HTR-8/SVneo (cell line): ENCODE data around the gene PAWR.
A peak's percentile ranks its signal among the peaks of the same experiment; 100 is the strongest.

Experiments used
- DNase-seq: peaks from one replicate; pipeline ENCODE4 v3.0.0; 2011; ENCODE audit warnings: low spot score, mixed read lengths; ENCODE audit not compliant: insufficient read length
- FAIRE-seq: peaks from 2 replicates; lab custom pipeline; 2011; peaks lifted over from hg19 to GRCh38; lab: Jason Lieb, UNC

PAWR gene, protein sequence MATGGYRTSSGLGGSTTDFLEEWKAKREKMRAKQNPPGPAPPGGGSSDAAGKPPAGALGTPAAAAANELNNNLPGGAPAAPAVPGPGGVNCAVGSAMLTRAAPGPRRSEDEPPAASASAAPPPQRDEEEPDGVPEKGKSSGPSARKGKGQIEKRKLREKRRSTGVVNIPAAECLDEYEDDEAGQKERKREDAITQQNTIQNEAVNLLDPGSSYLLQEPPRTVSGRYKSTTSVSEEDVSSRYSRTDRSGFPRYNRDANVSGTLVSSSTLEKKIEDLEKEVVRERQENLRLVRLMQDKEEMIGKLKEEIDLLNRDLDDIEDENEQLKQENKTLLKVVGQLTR

DNA sequence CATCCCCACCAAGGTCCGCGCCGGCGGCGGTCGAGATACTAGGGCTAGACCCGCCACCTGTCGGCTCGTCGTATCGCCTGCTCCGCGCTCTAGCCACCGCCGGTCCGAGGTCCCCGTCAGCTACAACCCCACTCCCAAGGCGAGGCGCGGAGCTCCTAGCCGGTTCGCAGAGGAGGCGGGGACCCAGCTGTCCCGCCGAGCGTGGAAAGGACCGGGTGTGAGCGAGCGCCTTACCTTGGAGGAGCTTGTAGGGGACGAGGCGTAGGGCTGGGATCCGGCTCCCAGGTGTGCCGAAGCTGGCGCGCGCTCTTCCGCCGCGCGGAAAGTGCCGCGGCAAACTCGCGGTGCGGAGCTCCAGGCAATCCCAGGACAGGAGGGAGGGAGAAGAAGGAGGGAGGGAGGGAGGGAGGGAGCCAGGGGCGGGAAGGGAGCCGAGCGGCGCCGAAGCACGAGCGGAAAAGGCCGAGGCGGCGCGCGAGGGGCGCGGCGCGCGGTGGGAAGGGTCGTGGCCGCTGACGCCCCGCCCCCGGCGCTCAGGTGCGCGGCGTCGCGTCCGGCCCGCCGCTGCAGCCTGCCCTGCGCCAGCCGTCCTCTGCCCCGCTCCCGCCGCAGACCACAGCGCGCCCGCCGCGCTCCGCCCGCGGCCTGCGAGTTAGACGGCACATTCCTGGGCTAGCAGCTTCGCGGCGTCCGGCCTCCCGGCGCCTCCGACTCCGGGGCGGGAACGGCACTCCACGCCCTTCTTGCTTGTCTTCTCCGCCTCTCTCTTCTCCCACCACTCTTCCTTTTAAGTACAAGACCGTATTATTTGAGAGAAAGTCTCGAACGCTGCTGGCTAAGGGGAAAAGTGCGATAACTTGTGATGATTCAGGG lies at the start of gene PAWR:
TSS of gene PAWR (minus strand) at position 327 of the 873 bp plus-strand sequence. CDS start 720 bp downstream, outside the sequence.
- FAIRE-seq (peak; percentile 83), DNase-seq (peak; percentile 65)

- DNase-seq (peak; percentile 44), FAIRE-seq (no peak)
These were observed 47.3 kb upstream of the PAWR start for GRCh38 chr12:79737875-79738718.

DNA sequence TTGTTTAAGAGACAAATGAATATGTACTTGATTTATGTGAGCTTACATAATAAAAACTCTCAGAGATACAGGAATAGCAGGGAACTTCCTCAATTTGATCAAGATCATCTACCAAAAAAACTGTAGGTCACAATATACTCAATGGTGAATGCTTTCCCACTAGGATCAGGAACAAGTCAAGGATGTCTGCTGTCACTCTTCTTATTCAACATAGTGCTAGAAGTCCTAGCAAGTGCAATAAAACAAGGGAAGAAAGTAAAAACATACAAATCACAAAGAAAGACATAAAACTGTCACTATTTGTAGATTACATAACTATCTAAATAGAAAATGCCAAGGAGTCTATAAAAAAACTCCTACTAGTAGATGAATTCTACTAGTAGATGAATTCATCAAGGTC lies 41.9 kb upstream of the PAWR start:
- DNase-seq (no peak), FAIRE-seq (no peak)

- DNase-seq (peak; percentile 64), FAIRE-seq (peak; percentile 67)
These were observed 35.2 kb upstream of the PAWR start for GRCh38 chr12:79725987-79726386.

DNA sequence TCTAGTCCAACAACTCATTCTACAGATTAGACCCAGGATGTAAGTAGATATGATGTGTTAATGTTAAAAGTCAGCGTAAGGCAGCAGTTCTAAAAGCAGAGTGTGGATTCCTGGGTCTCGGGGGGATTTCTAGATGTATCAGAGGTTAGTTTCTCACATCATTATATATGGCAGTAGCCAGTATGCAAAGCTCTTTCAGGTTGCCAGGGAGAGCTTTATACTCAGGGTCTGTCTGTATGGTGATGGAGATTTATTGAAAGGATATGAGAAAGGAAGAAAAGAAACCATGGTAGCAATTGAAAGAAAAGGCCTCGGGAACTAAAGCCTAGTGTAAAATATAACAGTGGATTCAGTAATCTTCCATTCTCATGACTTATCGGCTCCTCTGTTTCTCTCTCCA lies 26.2 kb upstream of the PAWR start:
- DNase-seq (no peak), FAIRE-seq (no peak)

- no peak for FAIRE-seq
These were observed 24.5 kb upstream of the PAWR start for GRCh38 chr12:79715308-79715707.

DNA sequence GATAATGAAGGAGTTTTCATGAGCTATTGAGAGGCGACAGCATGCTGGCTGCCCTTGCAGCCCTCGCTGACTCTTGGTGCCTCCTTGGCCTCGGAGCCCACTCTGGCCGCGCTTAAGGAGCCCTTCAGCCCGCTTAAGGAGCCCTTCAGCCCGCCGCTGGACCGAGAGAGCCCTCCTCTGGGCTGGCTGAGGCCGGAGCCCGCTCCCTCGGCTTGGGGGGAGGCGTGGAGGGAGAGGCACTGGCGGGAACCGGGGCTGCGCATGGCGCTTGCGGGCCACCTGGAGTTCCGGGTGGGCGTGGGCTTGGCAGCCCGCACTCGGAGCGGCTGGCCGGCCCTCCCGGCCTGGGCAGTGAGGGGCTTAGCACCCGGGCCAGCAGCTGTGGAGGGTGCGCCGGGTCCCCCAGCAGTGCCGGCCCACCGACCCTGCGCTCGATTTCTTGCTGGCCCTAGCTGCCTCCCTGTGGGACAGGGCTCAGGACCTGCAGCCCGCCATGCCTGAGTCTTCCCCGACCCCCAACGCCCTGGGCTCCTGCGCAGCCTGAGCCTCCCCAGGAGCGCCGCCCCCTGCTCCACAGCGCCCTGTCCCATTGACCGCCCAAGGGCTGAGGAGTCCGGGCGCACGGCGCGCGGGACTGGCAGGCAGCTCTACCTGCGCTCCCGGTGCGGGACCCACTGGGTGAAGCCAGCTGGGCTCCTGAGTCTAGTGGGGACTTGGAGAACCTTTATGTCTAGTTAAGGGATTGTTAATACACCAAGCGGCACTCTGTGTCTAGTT lies 20.1 kb upstream of the PAWR start:
- DNase-seq (no peak), FAIRE-seq (no peak)

More at GRCh38 chr12:79715308-79715707, 24.5 kb upstream of the PAWR start:
- DNase-seq, result no peak

GRCh38 chr12:79707830-79708229 lies 17.1 kb upstream of the PAWR start:
- DNase-seq, result no peak

DNA sequence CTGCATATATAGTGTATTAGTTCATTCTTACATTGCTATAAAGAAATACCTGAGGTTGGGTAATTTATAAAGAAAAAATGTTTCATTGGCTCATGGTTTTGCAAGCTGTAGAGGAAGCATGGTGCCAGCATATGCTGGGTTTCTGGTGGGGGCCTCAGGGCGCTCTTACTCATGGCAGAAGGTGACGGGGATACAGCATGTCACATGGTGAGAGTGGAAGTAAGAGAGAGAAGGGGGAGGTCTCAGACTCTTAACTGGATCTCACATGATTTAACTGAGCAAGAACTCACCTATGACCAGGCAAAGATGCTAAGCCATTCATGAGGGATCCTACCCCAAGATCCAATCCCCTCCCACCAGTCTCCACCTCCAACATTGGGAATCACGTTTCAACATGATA lies 15.9 kb upstream of the PAWR start:
- no peak for DNase-seq
- FAIRE-seq, result no peak

More at GRCh38 chr12:79707830-79708229, 17.1 kb upstream of the PAWR start:
- no peak for FAIRE-seq

GRCh38 chr12:79706156-79706555 lies 15.4 kb upstream of the PAWR start:
- DNase-seq (no peak), FAIRE-seq (no peak)

DNA sequence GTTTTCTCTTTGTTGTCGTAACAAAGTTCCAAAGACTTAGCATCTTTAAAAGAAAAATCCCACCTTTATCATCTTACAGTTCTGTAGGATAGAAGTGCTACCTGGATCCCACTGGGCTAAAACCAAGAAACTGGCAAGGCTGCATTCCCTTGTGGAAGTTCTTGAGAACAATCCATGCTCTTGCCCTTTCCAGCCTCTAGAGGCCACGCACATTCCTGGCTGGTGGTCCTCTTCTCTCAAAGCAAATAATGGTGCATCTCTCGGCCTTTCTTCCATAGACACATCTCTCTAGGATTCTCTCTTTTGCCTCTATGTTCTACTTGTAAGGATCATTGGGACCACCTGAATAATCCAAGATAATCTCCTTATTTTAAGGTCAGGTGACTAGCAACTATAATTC lies 8.2 kb upstream of the PAWR start:
- FAIRE-seq, result no peak
- DNase-seq, result no peak

- FAIRE-seq, result no peak
These were observed 5.7 kb upstream of the PAWR start for GRCh38 chr12:79696416-79696815.

GRCh38 chr12:79692860-79693577 lies 2.3 kb upstream of the PAWR start:
- no peak for FAIRE-seq

More at GRCh38 chr12:79696416-79696815, 5.7 kb upstream of the PAWR start:
- no peak for DNase-seq

DNA sequence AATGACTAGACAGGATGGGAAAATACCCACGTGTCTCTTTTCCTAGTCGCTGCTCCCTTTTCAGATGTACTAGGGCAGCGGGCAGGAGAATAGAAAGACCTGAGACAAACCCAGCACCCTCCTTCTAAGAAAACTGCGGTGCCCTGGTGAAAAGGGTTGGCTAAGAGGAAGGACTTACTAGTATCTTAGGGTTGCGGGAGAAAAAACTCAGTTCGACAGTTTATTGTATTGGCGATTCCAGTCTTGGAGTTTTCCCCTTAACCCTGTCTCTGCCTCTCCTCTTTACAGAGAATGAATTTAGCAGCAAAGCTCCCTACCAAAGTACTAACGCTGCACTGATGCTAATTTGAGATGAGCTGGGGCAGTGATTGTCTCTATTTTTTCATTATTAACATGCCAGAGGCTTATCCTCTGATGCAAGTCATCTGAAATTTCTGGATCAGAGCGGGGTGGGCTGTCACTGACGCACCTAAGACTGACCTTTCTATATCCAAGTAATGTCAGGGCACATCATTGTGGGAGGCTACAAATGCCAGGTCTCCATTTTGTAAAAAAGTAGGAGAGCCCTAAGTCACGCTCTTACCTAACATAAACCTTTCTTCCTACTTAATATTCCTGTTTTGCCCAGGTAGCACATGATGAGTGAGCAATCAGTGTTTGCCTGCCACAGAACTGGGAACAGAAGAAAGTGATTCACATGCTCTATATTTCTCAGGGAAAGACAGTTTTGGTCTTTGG lies 916 bp upstream of the PAWR start:
- FAIRE-seq (no peak), DNase-seq (peak; percentile 50)

More at GRCh38 chr12:79692860-79693577, 2.3 kb upstream of the PAWR start:
- DNase-seq, result no peak

GRCh38 chr12:79690142-79690637 lies 574 bp downstream of the PAWR start:
- DNase-seq (no peak), FAIRE-seq (no peak)

DNA sequence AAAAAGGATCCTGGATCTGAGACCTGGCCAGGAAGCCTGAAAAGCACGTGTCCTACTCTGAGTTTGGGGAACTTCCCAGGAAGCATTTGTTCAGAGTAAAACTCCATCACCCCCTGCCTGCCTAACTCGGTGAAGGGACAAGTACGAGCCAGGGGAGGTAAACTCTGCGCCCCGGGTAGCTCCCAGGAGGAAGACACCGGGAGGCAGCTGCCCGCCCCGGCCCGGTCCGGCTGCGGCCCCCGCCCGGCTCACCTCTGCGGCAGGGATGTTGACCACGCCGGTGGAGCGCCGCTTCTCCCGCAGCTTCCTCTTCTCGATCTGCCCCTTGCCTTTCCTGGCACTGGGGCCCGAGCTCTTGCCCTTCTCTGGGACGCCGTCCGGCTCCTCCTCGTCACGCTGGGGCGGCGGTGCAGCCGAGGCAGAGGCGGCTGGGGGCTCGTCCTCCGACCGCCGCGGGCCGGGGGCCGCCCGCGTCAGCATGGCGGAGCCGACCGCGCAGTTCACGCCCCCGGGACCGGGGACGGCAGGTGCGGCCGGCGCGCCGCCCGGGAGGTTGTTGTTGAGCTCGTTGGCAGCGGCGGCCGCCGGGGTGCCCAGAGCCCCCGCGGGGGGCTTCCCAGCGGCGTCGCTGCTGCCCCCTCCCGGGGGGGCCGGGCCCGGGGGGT lies 1.2 kb downstream of the PAWR start:
- DNase-seq (no peak), FAIRE-seq (no peak)

GRCh38 chr12:79689061-79689476 lies 1.7 kb downstream of the PAWR start:
- FAIRE-seq (no peak), DNase-seq (no peak)
